Measurements from ENCODE around the gene SMLR1.

Gene SMLR1

DNA sequence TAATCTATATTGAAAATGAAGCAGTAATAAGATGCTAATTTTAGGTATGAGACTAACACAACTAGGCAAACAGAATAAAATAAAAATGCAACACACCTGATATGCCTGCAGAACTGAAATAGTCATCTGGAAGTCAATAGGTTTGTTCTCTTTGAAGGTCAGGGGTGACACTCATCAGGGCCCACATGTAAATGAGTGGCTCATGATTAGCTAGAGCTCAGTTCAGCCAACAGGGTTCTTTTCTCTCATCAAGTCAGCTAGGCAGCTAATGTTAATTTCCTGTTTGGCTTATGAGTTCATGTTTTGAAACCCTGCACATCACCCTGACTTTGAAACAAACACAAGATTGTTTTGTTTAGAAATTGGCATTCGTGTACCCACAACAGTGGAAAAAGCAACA, 23.8 kb downstream of the SMLR1 start:
- TF ChIP-seq ZBTB7A (IDR thresholded peaks at IDR 0.05; ENCODE audit: low read depth) (no peak), NFIC (IDR thresholded peaks at IDR 0.05) (no peak), RAD21 (IDR thresholded peaks at IDR 0.05; ENCODE audit: low read depth) (no peak), TEAD4 (IDR thresholded peaks at IDR 0.05) (no peak), FOXM1 (IDR thresholded peaks at IDR 0.05; ENCODE audit: borderline replicate concordance, low read depth) (no peak), EP300 (IDR thresholded peaks at IDR 0.05; ENCODE audit: borderline replicate concordance) (no peak), CREB1 (IDR thresholded peaks at IDR 0.05; ENCODE audit: low read depth) (no peak), TCF12 (IDR thresholded peaks at IDR 0.05; ENCODE audit: low read depth) (no peak), EGR1 (IDR thresholded peaks at IDR 0.05) (no peak), TAF1 (IDR thresholded peaks at IDR 0.05; ENCODE audit: low read depth) (no peak), YY1 (IDR thresholded peaks at IDR 0.05; ENCODE audit: low read depth) (no peak), CEBPB (IDR thresholded peaks at IDR 0.05) (no peak)
- TF ChIP-seq, protein P1, sequence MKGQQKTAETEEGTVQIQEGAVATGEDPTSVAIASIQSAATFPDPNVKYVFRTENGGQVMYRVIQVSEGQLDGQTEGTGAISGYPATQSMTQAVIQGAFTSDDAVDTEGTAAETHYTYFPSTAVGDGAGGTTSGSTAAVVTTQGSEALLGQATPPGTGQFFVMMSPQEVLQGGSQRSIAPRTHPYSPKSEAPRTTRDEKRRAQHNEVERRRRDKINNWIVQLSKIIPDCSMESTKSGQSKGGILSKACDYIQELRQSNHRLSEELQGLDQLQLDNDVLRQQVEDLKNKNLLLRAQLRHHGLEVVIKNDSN (IDR thresholded peaks at IDR 0.05): no peak
- TF ChIP-seq, protein P2, sequence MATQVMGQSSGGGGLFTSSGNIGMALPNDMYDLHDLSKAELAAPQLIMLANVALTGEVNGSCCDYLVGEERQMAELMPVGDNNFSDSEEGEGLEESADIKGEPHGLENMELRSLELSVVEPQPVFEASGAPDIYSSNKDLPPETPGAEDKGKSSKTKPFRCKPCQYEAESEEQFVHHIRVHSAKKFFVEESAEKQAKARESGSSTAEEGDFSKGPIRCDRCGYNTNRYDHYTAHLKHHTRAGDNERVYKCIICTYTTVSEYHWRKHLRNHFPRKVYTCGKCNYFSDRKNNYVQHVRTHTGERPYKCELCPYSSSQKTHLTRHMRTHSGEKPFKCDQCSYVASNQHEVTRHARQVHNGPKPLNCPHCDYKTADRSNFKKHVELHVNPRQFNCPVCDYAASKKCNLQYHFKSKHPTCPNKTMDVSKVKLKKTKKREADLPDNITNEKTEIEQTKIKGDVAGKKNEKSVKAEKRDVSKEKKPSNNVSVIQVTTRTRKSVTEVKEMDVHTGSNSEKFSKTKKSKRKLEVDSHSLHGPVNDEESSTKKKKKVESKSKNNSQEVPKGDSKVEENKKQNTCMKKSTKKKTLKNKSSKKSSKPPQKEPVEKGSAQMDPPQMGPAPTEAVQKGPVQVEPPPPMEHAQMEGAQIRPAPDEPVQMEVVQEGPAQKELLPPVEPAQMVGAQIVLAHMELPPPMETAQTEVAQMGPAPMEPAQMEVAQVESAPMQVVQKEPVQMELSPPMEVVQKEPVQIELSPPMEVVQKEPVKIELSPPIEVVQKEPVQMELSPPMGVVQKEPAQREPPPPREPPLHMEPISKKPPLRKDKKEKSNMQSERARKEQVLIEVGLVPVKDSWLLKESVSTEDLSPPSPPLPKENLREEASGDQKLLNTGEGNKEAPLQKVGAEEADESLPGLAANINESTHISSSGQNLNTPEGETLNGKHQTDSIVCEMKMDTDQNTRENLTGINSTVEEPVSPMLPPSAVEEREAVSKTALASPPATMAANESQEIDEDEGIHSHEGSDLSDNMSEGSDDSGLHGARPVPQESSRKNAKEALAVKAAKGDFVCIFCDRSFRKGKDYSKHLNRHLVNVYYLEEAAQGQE (IDR thresholded peaks at IDR 0.05; ENCODE audit: low read depth): no peak
- TF ChIP-seq, protein P3, sequence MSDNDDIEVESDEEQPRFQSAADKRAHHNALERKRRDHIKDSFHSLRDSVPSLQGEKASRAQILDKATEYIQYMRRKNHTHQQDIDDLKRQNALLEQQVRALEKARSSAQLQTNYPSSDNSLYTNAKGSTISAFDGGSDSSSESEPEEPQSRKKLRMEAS (IDR thresholded peaks at IDR 0.05): no peak

DNA sequence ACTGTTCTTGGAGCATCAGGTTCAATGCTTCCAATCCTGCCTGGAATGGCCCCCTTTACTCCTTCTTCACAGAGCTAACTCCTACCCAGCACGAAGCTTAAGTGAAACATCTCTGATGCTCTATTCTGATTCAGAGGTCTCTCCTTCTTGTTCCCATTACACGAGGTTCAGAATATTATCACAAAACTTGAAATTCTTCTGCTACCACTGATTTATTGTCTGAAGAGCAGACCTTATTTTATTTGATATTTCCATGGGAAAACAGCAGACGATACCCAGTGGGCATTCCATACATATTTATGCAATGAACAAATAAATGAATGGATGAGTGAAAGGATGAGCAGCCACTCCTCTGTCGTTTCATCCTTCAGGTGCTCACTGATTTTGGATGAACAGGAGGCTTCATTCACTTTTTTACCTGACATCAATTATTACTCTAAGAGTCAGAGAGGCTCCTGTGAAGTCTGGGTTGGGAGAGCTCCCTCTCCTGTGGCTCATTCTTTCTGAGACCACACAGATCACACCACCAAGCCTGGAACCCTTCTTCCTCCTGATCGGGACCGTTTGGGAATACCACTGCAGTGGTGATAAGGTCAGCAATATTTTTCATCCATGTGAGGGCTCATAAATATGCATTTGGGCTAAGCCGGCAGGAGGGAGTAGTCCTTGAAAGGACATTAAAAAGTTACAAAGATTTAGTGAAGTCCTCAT, 25.8 kb downstream of the SMLR1 start:
- TF ChIP-seq, protein P3 (IDR thresholded peaks at IDR 0.05): no peak
- TF ChIP-seq FOXM1 (IDR thresholded peaks at IDR 0.05; ENCODE audit: borderline replicate concordance, low read depth) (no peak), ZBTB7A (IDR thresholded peaks at IDR 0.05; ENCODE audit: low read depth) (no peak), CREB1 (IDR thresholded peaks at IDR 0.05; ENCODE audit: low read depth) (no peak), TEAD4 (IDR thresholded peaks at IDR 0.05) (no peak), YY1 (IDR thresholded peaks at IDR 0.05; ENCODE audit: low read depth) (no peak), EGR1 (IDR thresholded peaks at IDR 0.05) (no peak), RAD21 (IDR thresholded peaks at IDR 0.05; ENCODE audit: low read depth) (no peak), NFIC (IDR thresholded peaks at IDR 0.05) (no peak), TAF1 (IDR thresholded peaks at IDR 0.05; ENCODE audit: low read depth) (no peak), TCF12 (IDR thresholded peaks at IDR 0.05; ENCODE audit: low read depth) (no peak), CEBPB (IDR thresholded peaks at IDR 0.05) (no peak)
- TF ChIP-seq, protein P1 (IDR thresholded peaks at IDR 0.05): no peak
- TF ChIP-seq, protein P2 (IDR thresholded peaks at IDR 0.05; ENCODE audit: low read depth): no peak

DNA sequence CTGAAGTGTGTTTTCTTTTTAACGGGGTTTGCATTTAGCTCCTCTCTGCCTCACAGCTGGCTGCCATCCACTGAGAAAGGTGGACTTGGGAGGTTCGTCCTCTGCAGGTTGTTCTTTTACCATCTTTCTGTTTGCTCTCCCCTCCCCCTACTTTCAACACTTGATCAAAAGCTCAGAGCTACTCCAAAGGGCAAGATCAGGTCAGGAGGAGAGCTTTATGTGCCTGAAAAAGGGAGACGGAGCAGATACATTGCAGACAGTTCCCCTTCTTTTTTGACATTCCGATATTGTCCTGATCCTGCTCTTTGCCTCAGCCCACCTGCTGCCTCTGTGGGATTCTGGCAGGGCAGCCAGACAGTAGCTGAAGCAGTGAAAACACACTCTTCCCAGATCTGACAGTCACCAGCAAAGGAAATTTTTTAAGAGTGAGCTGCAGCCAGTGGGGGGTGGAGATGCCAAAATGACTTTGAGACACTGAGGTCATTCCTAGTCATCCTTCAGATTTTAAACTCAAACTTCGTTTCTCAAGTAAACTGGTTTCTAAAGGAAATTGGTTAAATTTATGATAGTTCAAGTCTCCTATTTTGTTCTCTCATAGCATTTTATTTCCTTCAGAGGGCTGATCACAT, 26.5 kb downstream of the SMLR1 start:
- TF ChIP-seq, protein P1 (IDR thresholded peaks at IDR 0.05): no peak
- no peak for TF ChIP-seq TCF12 (IDR thresholded peaks at IDR 0.05; ENCODE audit: low read depth)
- TF ChIP-seq TAF1 (IDR thresholded peaks at IDR 0.05; ENCODE audit: low read depth): no peak
- TF ChIP-seq YY1 (IDR thresholded peaks at IDR 0.05; ENCODE audit: low read depth): no peak
- TF ChIP-seq FOXM1 (IDR thresholded peaks at IDR 0.05; ENCODE audit: borderline replicate concordance, low read depth): no peak
- no peak for TF ChIP-seq ZBTB7A (IDR thresholded peaks at IDR 0.05; ENCODE audit: low read depth)
- no peak for TF ChIP-seq RAD21 (IDR thresholded peaks at IDR 0.05; ENCODE audit: low read depth)
- TF ChIP-seq, protein P3 (IDR thresholded peaks at IDR 0.05): no peak

DNA sequence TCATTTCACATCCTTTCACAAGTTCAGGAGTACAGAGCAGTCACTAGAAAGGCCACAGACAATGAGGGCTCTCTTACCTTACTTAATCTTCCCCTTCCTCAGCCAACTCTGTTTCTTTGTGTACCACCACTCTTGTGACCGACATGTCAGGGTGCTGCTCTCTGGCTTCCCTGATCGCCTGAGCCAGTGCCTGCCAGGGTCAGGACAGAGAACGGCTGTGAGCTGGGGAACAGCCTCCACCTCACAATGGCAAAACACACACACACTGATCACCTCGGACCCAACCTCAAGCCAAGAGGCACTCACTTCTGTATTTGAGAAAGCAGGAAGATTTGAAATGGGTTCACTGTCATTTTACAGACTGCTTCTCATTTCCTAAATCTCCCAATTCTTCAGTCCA, 30.8 kb downstream of the SMLR1 start:
- no peak for TF ChIP-seq TAF1 (IDR thresholded peaks at IDR 0.05; ENCODE audit: low read depth)
- no peak for TF ChIP-seq YY1 (IDR thresholded peaks at IDR 0.05; ENCODE audit: low read depth)
- TF ChIP-seq CEBPB (IDR thresholded peaks at IDR 0.05): no peak
- TF ChIP-seq TEAD4 (IDR thresholded peaks at IDR 0.05): no peak
- no peak for TF ChIP-seq RAD21 (IDR thresholded peaks at IDR 0.05; ENCODE audit: low read depth)
- TF ChIP-seq, protein P1 (IDR thresholded peaks at IDR 0.05): no peak
- TF ChIP-seq, protein P2 (IDR thresholded peaks at IDR 0.05; ENCODE audit: low read depth): no peak
- no peak for TF ChIP-seq EP300 (IDR thresholded peaks at IDR 0.05; ENCODE audit: borderline replicate concordance)
- TF ChIP-seq, protein P3 (IDR thresholded peaks at IDR 0.05): no peak
- TF ChIP-seq TCF12 (IDR thresholded peaks at IDR 0.05; ENCODE audit: low read depth): no peak
- no peak for TF ChIP-seq CREB1 (IDR thresholded peaks at IDR 0.05; ENCODE audit: low read depth)
- TF ChIP-seq FOXM1 (IDR thresholded peaks at IDR 0.05; ENCODE audit: borderline replicate concordance, low read depth): no peak
- no peak for TF ChIP-seq ZBTB7A (IDR thresholded peaks at IDR 0.05; ENCODE audit: low read depth)
- TF ChIP-seq NFIC (IDR thresholded peaks at IDR 0.05): no peak
- no peak for TF ChIP-seq EGR1 (IDR thresholded peaks at IDR 0.05)

All from Ishikawa (cell line).